ENCODE measurements around the gene KAZN.

KAZN gene

DNA sequence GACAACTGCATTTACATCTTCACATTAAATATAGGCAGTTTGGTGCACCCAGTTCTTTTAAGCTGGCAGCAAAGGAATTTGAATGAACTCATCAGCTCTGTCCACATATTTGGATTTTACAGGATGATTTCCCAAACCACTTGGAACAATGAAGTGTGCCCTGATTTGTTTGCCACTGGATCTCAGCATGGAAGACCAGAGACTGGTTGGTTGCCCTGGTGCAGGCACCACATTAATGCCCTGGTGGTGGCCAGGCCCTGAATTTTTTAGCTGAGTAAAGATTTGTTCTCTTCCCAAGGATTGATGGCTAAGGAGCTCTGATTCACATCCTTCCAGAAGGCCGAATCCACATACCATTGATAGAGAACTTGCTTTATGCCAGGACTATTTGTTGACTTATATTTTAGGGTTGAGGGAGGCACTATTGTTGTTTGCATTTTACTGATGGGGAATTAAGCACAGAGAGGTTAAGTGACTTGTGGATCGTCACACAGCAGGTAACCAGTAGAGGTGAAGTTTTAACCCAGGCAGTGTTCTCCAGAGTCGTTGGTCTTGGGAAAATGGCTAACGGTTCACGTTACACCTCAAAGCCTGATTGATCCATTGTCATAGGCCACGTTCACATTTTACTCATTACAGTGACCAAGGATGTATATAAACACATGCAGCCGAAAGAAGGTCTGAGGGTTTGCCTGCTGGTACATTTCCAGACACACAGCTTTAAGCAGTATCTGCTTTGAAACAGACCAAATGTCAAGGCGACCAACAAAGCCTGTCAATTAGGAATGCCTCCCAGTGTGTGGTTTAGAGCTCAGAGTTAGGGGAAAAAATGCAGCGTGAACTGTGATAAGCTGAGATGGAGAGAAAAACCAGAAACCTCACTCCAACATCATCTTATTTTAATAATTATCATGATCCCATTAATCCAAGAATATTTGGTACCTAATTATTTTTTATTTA lies 50.7 kb downstream of the KAZN start:
- DNase-seq, result no peak

- DNase-seq, result no peak
These were observed 51.5 kb downstream of the KAZN start for GRCh38 chr1:14649976-14650375.

DNA sequence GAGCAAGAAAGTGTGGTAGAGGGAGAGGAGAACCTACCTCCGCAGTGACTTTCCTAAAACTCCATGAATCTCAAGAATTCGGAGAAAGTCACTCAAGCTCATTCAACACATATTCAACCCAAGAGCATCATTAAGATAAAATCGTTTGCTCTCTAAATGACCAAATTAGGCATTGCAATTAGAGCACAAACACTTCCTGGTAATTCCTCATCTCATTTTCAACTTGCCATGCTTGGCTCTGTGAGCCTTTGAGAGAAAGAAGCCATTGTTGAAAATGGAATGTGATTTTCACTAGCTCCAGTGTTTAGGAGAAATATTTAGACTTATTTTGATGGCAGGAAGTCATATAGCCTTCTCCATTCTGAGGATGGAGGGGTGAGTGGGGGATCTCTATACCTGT lies 52.5 kb downstream of the KAZN start:
- DNase-seq, result no peak

GRCh38 chr1:14652840-14653239 lies 54.4 kb downstream of the KAZN start:
- DNase-seq, result no peak

DNA sequence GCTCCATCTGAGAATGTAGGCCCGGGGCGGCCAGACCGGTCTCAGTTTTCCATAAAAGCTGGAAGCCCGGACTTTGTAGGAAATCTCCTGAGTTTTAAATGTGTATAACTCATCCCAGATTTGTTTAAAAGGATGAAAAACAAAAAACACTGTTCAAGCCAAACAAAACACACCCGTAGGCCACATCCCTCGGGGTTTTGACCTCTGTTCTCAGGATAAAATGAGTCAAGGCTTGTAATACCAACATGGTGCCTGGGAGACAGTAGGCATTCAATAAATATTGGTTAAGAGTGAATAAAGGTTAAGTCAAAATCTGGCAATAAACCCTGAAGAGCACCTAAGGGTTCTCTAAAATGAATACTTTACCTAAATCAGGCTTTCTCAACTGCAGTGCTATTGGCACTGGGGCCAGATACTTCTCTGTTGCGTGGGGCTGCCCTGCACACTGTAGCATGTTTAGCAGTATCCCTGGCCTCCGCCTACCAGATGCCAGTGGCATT lies 55.0 kb downstream of the KAZN start:
- DNase-seq, result no peak

GRCh38 chr1:14654554-14654953 lies 56.1 kb downstream of the KAZN start:
- no peak for DNase-seq

DNA sequence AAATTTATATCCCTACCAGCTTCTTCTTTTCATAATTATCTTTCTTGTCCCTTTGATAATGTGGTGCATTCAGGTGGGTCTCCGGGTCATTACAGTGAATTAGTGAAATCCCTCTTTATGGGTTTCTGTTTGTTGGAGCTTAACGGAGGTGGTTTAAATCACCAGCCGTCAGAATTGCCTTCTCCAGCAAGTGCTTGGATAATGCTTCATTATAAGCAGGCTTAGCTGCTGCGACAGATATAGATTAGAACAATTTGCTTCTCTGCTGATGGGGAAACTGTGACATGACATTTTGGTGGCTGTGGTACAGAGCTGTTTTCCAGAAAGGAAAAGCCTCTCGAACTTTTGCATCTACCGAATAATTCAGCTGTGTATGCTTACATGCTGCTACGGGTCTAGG lies 56.9 kb downstream of the KAZN start:
- no peak for DNase-seq

GRCh38 chr1:14656384-14656937 lies 58.0 kb downstream of the KAZN start:
- no peak for DNase-seq

GRCh38 chr1:14658642-14659041 lies 60.2 kb downstream of the KAZN start:
- no peak for DNase-seq

- DNase-seq, result no peak
These were observed 61.4 kb downstream of the KAZN start for GRCh38 chr1:14659913-14660312.

DNA sequence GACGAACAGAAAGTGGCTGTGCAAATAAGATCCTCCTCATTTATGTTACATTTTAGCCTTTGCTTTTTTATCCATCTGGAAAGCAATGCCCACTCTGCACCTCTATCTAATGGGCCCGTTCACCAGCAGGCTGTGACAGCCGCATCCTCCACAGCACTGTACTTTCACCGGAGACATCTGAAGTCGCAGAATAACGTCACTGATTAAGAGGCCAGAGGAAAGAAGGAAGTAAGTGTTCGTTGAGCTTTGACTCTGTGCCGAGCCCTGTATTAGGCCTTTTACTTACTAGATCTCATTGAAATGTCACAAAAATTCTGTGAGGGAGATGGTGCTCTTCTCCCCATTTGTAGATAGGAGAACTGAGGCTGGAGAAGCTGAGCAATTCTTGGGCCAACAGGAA lies 62.3 kb downstream of the KAZN start:
- DNase-seq, result no peak

GRCh38 chr1:14661222-14661621 lies 62.7 kb downstream of the KAZN start:
- DNase-seq, result no peak

DNA sequence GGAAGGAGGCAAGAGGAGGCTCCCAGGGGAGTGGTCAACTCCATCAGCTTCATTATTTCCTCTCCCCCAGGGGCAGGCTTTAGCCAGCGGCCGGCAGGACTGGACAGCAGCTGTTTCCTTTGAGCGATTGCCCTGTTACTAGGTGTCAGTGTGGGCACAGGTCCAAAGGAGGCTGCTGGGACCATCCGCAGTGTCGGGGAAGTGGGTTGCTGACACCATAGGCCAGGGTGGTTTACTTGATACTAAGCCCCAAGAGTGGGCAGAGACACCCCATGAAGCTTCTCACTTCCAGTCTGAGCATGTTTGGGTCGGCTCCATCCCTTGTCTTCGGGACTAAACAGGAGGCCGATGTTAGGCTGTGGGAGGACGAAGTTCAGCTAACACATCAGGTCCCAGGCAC lies 63.6 kb downstream of the KAZN start:
- no peak for DNase-seq

- DNase-seq, result no peak
These were observed 65.3 kb downstream of the KAZN start for GRCh38 chr1:14663773-14664172.

GRCh38 chr1:14666373-14666772 lies 67.9 kb downstream of the KAZN start:
- no peak for DNase-seq

DNA sequence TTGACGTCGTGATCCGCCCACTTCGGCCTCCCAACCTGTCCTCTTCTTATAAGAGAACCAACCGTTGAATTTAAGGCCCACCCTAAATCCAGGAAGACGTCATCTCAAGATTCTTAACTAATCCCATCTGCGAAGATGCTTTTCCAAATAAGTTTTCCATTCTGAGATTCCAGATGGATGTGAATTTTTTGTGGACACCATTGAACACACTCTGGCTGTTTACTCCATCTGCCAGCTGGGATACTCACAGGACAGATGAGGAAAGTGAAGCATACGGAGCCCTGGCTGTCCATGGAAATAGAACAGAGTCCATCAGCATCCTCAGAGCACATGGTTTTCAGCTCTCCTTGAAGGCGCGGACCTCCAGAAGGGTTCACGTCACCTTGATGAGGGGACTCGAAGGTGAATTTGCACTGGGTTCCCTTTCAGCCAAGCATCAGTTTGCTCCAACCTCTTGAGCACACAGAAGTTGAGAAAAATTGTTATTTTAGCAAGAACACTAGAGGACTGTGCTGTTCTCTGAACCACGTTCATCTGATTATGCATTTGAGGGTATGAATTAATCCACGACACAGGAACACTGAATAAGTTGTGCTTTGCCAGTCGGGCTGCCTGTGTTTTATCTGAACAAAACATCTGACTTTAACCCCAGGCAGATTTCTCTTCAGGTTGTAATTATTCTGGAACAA lies 68.6 kb downstream of the KAZN start:
- no peak for DNase-seq

GRCh38 chr1:14667651-14667984 lies 69.1 kb downstream of the KAZN start:
- no peak for DNase-seq

DNA sequence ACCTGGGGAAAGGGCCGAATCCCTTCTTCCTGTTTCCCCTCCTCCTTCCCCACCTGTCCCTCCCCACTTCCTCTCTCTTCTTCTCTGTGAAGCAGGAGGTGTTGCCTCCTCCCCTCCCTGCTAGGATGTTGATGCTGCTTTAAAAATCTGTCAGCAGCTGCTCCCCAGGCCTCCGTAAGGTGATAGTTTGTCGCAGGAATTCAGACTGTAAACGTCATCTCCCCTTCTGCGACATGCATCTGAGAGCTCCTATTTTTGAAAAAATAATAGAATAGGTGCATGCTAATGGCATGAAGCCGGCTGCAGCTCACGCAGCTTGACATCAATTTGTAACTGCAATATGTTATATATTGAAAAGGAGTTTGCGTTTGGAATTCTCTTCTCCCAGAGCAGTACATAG lies 70.1 kb downstream of the KAZN start:
- DNase-seq, result no peak

DNA sequence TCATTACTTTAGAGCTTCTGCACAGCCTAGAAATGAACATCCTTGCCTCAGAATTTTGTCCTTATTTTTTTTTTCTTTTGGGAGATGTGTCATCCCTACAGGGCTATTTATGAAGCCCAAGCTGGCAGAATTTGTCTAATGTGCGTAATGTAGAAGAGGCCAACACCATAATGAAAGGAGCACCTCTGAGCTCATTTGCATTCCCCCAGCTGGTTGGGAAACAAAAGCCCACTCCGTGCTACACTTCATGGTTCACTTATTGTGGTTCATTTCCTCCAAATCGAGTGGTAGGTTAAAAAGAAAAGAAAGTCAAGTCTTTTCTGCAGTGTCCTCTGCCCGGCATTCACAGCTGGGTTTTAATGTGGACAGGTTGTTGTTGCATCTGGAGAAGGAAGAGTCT lies 73.5 kb downstream of the KAZN start:
- no peak for DNase-seq

DNA sequence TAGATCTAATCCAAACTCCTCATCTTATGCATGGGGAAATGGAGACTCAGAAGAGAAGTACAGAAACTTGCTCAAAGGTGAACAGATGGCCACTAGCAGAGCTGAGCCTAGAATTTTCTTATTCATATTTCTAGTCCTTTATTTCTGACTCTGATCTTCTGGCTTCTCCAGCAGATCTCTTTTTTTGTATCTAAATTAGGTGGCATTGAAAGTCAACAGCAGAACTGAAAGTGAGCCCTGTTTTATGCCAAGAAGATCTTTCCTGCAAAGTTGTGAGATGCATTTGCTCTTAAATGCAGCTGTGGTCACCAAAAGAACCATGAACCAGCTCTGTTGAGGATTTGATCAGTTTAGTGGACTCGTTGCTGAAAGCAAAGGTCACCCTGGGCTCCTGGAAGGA lies 75.5 kb downstream of the KAZN start:
- DNase-seq, result no peak

DNA sequence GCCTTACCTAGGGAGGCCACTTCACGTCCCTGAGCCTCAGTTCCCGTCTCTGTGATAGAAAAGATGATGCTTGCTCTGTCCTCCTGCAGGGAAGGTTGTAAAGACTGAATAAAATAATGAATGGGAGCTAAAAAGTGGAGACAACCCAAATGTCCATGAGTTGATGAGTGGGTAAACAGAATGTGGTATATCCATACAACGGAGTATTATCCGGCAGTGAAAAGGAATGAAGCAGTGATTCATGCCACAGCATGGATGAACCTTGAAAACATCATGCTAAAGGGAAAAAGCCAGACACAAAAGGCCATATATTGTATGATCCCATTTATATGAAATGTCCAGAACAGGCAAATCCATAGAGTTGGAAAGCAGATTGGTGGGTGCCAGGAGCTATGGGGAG lies 77.9 kb downstream of the KAZN start:
- no peak for DNase-seq

DNA sequence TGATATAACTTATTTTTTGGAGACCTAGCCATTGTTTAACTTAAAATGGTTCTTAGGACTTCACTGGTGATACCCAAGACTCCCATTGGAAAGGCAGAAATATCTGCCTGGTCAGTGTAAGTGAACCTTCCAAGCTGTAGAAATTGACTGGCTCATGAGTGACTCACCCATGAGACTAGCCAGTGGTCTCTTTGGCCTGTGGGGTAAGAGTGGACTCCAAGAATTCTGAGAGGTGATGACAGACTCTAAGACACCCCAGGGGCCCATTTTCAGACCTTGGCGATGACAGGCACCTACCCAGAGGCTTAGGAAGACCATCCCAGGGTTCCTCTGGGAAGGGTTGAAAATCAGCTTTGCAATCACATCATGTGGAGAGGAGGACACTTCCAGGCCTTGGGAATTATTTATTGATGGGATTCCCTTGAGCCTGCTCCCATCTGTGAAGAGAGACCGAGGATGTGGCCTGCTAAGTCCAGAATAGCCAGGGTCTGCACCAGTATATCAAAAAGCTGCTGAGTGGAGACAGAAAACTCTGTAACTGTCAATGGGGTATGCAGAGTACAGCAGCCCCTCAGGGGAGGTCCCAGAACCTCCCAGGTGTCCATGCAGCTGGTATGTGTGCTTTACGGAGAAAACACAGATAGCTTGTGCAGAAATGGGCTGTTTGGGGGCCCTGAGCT lies 78.9 kb downstream of the KAZN start:
- DNase-seq, result no peak

- no peak for DNase-seq
These were observed 79.6 kb downstream of the KAZN start for GRCh38 chr1:14678011-14678638.
